HepG2 (cell line): ENCODE measurements around the gene MTHFD2L. TPM values are rescaled to one million over a fixed set of nuclear protein-coding genes. Genes with fewer than 3 reads are reported as not detected.

ENCODE experiments used
- ATAC-seq: fragments of 200-7000 bp; cut with Tn5 transposase; 3 replicates; pipeline ENCODE4 v1.9.1; 2020; ENCODE audit warnings: mild to moderate bottlenecking, moderate library complexity
- BruUV-seq: library from RNA; stranded (reverse); fragments of 400-500 nt; replicated peaks from 2 replicates; lab custom pipeline; 2021; lab: Mats Ljungman, UMichigan
- CTCF ChIA-PET: fragments of 300-600 bp; formaldehyde crosslinking; extraction: SDS; loops from one replicate; lab custom pipeline; 2021; ENCODE audit warnings: low total read pairs, inconsistent platforms, low intra/inter-chr PET ratio; lab: Yijun Ruan, JAX
- POLR2A ChIA-PET: fragments of 350-600 bp; sonication (Branson Sonifier 250); formaldehyde crosslinking; loops from one replicate; lab custom pipeline; 2020; ENCODE audit warnings: antibody characterized with exemption, inconsistent platforms; lab: Yijun Ruan, JAX
- DNase-seq: peaks from one replicate; pipeline ENCODE4 v3.0.0-alpha.2; 2015; ENCODE audit warnings: low spot score
- FAIRE-seq: peaks from 3 replicates; lab custom pipeline; 2011; peaks lifted over from hg19 to GRCh38; lab: Jason Lieb, UNC
- H2AFZ ChIP-seq: one replicate; pipeline ENCODE4 v1.6.1; 2011; ENCODE audit warnings: low read length, inconsistent platforms
- H3K27ac ChIP-seq: fragments of 300-600 bp; 3 replicates; pipeline ENCODE4 v1.8.0; 2011; ENCODE audit warnings: mixed run types, mild to moderate bottlenecking, mixed read lengths, low read length, inconsistent platforms; ENCODE audit not compliant: insufficient read depth; ENCODE audit errors: extremely low read length
- H3K27me3 ChIP-seq, 2 experiments: fragments of 200-600 bp in 1 of 2; 2 replicates in 1 of 2; 3 replicates in 1 of 2; pipeline versions ENCODE4 v1.6.0 to v1.8.0; 2011; ENCODE audit warnings: low read length in 2 of 2, mild to moderate bottlenecking in 2 of 2, moderate library complexity in 2 of 2, inconsistent platforms in 1 of 2; ENCODE audit not compliant: insufficient read depth in 2 of 2, control insufficient read depth in 1 of 2
- H3K36me3 ChIP-seq, 2 experiments: fragments of 200-600 bp in 1 of 2; replicated peaks in 1 of 2; 2 replicates in 1 of 2; 3 replicates in 1 of 2; pipeline versions ENCODE4 v1.5.1 to v1.8.0; 2011; ENCODE audit warnings: low read length in 2 of 2, inconsistent platforms in 1 of 2; ENCODE audit not compliant: insufficient read depth in 2 of 2, control insufficient read depth in 1 of 2
- H3K4me1 ChIP-seq: 2 replicates; pipeline ENCODE4 v1.5.1; 2012; ENCODE audit warnings: low read length, inconsistent platforms; ENCODE audit not compliant: insufficient read depth
- H3K4me2 ChIP-seq: 2 replicates; pipeline ENCODE4 v1.6.0; 2011; ENCODE audit warnings: low read depth, low read length, inconsistent platforms
- H3K4me3 ChIP-seq, 3 experiments: fragments of 200-600 bp in 1 of 3; sonication (generic), shearing (Covaris generic) in 1 of 3; replicated peaks in 1 of 3; 2 replicates each; pipeline ENCODE4 v1.5.1; 2011 to 2016; ENCODE audit warnings: low read length in 3 of 3, inconsistent platforms in 2 of 3, low read depth in 2 of 3, mild to moderate bottlenecking in 2 of 3, control low read depth in 1 of 3, mixed read lengths in 1 of 3; ENCODE audit not compliant: insufficient read depth in 1 of 3
- H3K79me2 ChIP-seq: one replicate; pipeline ENCODE4 v1.6.1; 2011; ENCODE audit warnings: low read length, inconsistent platforms; ENCODE audit not compliant: insufficient read depth
- H3K9ac ChIP-seq: 2 replicates; pipeline ENCODE4 v1.6.0; 2011; ENCODE audit warnings: mild to moderate bottlenecking, low read depth, low read length, inconsistent platforms; ENCODE audit not compliant: insufficient read depth
- H3K9me3 ChIP-seq: 2 replicates; pipeline ENCODE4 v1.5.1; 2012; ENCODE audit warnings: mild to moderate bottlenecking, low read length
- H4K20me1 ChIP-seq: 2 replicates; pipeline ENCODE4 v1.6.0; 2011; ENCODE audit warnings: inconsistent platforms, mild to moderate bottlenecking, low read length, moderate library complexity; ENCODE audit not compliant: insufficient read depth
- NR1H2 ChIP-seq: sonication (generic); formaldehyde crosslinking; IDR thresholded peaks from 2 replicates; pipeline ENCODE4 v1.8.1; 2022; ENCODE audit warnings: low read depth, missing genetic modification reagents, borderline replicate concordance
- ZNF841 ChIP-seq: sonication (generic); formaldehyde crosslinking; IDR thresholded peaks from 2 replicates; pipeline ENCODE4 v1.8.1; 2023; ENCODE audit warnings: missing genetic modification reagents, borderline replicate concordance
- WGBS: methylation state at CpG from one replicate; pipeline ENCODE4 v1.1.6; 2017; ENCODE audit warnings: low lambda C conversion rate; 5-methylcytosine and 5-hydroxymethylcytosine counted together
- in situ Hi-C: cut with HindIII; loops from 2 replicates; pipeline ENCODE4 v1.10.0; 2017; ENCODE audit warnings: low pct_unique_long_range_greater_than_20kb; ENCODE audit not compliant: extremely low pct_ligation_motif_present
- intact Hi-C: fragments of 100-400 bp; cut with micrococcal nuclease; formaldehyde crosslinking; loops from one replicate; pipeline ENCODE4 v1.10.0; 2022; ENCODE audit not compliant: unreplicated experiment
- polyA plus RNA-seq, 8 experiments: library from polyadenylated mRNA; depleted of rRNA in 3 of 8; stranded (reverse) in 7 of 8; unstranded in 1 of 8; fragments of >200 nt; fragmentation: Illumina TruSeq in 4 of 8; extraction: Trizol in 4 of 8; gene quantifications; 2 replicates each; pipeline versions ENCODE4 v1.2.1 to v1.2.3, GENCODE V29; 2011 to 2016; ENCODE audit warnings: low read depth in 4 of 8, missing spikeins in 1 of 8, mixed read lengths in 1 of 8; ENCODE audit not compliant: insufficient read depth in 1 of 8
- total RNA-seq, 5 experiments: library from RNA; depleted of rRNA; stranded (reverse); fragments of >200 nt; fragmentation: Illumina TruSeq; extraction: Trizol; gene quantifications; 2 replicates each; pipeline ENCODE4 v1.2.3, GENCODE V29; 2016; ENCODE audit warnings: low read depth in 1 of 5
- TF ChIP-seq, protein P1 (sequence below): sonication (generic); formaldehyde crosslinking; IDR thresholded peaks from 2 replicates; pipeline ENCODE4 v1.5.0; 2020; ENCODE audit warnings: mild to moderate bottlenecking, missing genetic modification reagents, borderline replicate concordance

The MTHFD2L gene
- total and polyA plus RNA-seq, 2 of the 13 experiments (the other 11 are each of a cell fraction or from before 2014, with no cell fraction given): 10.5 to 14.9 TPM

DNA sequence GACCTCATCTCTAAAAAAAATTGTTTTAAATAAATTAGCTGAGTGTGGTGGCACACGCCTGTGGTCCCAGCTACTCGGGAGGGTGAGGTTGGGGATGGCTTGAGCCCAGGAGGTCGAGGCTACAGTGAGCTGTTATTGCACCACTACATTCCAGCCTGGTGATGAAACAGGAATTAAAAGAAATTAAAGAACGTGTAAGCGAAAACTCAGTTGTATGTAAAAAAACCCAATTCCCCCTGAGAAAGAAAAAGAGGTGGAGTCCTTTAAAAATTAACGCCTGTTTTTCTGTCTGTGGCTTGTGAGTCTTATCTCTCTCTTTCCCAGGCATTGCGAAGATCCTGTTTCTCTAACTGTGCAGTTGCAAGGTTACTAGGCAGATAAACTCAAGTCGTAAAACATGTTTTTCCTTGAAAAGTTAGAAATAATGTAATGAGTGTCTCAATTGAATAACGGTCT, 172.4 kb downstream of the MTHFD2L start:
- no peak overlapping the region for H3K4me3 ChIP-seq
- POLR2A ChIA-PET: no interaction called here
- intact Hi-C loops: no loop called here
- H3K27ac ChIP-seq: no peak overlapping the region
- H3K36me3 ChIP-seq: no peaks in the 10 kb centered on the region
- BruUV-seq: no TSS peak
- H3K9me3 ChIP-seq: no peaks in the 10 kb centered on the region
- CTCF ChIA-PET: no interaction called here
- no peak overlapping the region for H2AFZ ChIP-seq
- no peaks in the 10 kb centered on the region; a peak in 1 of 5 replicates for H3K27me3 ChIP-seq
- H3K9ac ChIP-seq: no peak overlapping the region
- H3K4me1 ChIP-seq: no peaks in the 10 kb centered on the region
- WGBS: 17% methylated on average over 9 of the region's 9 CpGs
- no peaks in the 10 kb centered on the region for H3K79me2 ChIP-seq
- FAIRE-seq (no peak), DNase-seq (no peak), ATAC-seq (no peak)
- no peaks in the 10 kb centered on the region for H4K20me1 ChIP-seq
- in situ Hi-C loops: no loop called here
- TF ChIP-seq ZNF841 (no peak), NR1H2 (CRISPR knock-in tag) (no peak)
- TF ChIP-seq, protein P1, sequence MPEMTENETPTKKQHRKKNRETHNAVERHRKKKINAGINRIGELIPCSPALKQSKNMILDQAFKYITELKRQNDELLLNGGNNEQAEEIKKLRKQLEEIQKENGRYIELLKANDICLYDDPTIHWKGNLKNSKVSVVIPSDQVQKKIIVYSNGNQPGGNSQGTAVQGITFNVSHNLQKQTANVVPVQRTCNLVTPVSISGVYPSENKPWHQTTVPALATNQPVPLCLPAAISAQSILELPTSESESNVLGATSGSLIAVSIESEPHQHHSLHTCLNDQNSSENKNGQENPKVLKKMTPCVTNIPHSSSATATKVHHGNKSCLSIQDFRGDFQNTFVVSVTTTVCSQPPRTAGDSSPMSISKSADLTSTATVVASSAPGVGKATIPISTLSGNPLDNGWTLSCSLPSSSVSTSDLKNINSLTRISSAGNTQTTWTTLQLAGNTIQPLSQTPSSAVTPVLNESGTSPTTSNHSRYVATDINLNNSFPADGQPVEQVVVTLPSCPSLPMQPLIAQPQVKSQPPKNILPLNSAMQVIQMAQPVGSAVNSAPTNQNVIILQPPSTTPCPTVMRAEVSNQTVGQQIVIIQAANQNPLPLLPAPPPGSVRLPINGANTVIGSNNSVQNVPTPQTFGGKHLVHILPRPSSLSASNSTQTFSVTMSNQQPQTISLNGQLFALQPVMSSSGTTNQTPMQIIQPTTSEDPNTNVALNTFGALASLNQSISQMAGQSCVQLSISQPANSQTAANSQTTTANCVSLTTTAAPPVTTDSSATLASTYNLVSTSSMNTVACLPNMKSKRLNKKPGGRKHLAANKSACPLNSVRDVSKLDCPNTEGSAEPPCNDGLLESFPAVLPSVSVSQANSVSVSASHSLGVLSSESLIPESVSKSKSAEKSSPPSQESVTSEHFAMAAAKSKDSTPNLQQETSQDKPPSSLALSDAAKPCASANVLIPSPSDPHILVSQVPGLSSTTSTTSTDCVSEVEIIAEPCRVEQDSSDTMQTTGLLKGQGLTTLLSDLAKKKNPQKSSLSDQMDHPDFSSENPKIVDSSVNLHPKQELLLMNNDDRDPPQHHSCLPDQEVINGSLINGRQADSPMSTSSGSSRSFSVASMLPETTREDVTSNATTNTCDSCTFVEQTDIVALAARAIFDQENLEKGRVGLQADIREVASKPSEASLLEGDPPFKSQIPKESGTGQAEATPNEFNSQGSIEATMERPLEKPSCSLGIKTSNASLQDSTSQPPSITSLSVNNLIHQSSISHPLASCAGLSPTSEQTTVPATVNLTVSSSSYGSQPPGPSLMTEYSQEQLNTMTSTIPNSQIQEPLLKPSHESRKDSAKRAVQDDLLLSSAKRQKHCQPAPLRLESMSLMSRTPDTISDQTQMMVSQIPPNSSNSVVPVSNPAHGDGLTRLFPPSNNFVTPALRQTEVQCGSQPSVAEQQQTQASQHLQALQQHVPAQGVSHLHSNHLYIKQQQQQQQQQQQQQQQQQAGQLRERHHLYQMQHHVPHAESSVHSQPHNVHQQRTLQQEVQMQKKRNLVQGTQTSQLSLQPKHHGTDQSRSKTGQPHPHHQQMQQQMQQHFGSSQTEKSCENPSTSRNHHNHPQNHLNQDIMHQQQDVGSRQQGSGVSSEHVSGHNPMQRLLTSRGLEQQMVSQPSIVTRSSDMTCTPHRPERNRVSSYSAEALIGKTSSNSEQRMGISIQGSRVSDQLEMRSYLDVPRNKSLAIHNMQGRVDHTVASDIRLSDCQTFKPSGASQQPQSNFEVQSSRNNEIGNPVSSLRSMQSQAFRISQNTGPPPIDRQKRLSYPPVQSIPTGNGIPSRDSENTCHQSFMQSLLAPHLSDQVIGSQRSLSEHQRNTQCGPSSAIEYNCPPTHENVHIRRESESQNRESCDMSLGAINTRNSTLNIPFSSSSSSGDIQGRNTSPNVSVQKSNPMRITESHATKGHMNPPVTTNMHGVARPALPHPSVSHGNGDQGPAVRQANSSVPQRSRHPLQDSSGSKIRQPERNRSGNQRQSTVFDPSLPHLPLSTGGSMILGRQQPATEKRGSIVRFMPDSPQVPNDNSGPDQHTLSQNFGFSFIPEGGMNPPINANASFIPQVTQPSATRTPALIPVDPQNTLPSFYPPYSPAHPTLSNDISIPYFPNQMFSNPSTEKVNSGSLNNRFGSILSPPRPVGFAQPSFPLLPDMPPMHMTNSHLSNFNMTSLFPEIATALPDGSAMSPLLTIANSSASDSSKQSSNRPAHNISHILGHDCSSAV (CRISPR knock-in tag): no peak
- H3K4me2 ChIP-seq: no peak overlapping the region
